ENCODE data around the gene PSMB1.
"Not testable (repeated sequence)": the region's sequence is repeated elsewhere in the genome, so short reads cannot be mapped to it uniquely, and the experiment has no call there.

DNA sequence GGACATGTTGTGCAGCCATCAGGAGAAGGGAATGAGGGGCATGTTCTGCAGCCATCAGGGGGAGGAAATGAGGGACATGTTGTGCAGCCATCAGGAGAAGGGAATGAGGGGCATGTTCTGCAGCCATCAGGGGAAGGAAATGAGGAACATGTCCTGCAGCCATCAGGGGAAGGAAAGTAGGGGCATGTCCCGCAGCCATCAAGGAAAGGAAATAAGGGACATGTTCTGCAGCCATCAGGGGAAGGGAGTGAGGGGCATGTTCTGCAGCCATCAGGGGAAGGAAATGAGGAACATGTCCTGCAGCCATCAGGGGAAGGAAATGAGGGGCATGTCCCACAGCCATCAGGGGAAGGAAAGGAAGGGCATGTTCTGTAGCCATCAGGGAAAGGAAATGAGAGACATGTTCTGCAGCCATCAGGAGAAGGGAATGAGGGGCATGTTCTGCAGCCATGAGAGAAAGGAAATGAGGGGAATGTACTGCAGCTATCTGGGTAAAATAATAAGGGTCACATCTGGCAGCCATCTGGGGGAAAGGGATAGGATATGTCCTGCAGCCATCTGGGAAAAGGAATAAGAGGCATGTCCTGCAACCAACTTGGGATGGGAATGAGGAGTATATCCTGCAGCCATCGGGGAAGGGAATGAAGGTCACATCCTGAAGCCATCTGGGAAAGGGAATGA lies 50.2 kb downstream of the PSMB1 start:
- TF ChIP-seq, protein P1, sequence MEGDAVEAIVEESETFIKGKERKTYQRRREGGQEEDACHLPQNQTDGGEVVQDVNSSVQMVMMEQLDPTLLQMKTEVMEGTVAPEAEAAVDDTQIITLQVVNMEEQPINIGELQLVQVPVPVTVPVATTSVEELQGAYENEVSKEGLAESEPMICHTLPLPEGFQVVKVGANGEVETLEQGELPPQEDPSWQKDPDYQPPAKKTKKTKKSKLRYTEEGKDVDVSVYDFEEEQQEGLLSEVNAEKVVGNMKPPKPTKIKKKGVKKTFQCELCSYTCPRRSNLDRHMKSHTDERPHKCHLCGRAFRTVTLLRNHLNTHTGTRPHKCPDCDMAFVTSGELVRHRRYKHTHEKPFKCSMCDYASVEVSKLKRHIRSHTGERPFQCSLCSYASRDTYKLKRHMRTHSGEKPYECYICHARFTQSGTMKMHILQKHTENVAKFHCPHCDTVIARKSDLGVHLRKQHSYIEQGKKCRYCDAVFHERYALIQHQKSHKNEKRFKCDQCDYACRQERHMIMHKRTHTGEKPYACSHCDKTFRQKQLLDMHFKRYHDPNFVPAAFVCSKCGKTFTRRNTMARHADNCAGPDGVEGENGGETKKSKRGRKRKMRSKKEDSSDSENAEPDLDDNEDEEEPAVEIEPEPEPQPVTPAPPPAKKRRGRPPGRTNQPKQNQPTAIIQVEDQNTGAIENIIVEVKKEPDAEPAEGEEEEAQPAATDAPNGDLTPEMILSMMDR (IDR thresholded peaks at IDR 0.05) = not testable (repeated sequence)
- TF ChIP-seq POLR2AphosphoS5 (IDR thresholded peaks at IDR 0.05) = not testable (repeated sequence)
